ENCODE measurements around the gene ENHO.

The ENHO gene

DNA sequence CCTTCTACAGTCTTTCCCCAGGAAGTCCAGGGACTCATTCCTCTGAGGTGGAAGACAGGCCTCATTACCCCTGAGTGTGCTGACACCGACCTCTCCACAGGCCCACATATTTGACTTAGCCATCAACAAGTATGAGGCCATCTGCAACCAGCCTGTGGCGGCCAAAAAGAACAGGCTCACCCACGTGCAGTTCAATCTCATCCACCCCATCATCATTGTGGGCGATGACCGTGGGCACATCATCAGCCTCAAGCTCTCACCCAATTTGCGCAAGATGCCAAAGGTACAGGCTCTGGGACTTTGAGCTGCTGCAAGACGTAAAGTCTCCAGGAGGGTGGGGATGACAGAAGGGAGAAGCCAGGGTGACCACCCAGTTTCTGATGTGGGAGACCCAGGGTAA, 5.6 kb downstream of the ENHO start:
- no CpG with 5 or more reads among the region's 7 CpGs for WGBS (ENCODE audit: extremely low coverage, insufficient coverage, insufficient read length)
- Histone ChIP-seq H4K12ac (ENCODE audit: low read depth, low read length) (no peak overlapping the region), H3K27ac (ENCODE audit: low read depth, low read length) (no peak overlapping the region), H3K27me3 (ENCODE audit: insufficient read depth, low read length) (no peaks in the 10 kb centered on the region), H4K91ac (ENCODE audit: low read depth, low read length) (no peak overlapping the region), H3K9ac (ENCODE audit: low read length) (no peak overlapping the region), H3K4me3 (ENCODE audit: low read depth, low read length) (no peak overlapping the region), H3K79me2 (ENCODE audit: control insufficient read depth, insufficient read depth, low read length, poor library complexity) (no peaks in the 10 kb centered on the region), H2BK12ac (ENCODE audit: low read length) (no peak overlapping the region), H4K8ac (ENCODE audit: low read depth, low read length) (no peak overlapping the region), H2AK5ac (ENCODE audit: low read length) (no peak overlapping the region), H2AFZ (ENCODE audit: insufficient read depth, low read length, poor library complexity) (no peak overlapping the region), H3K14ac (ENCODE audit: low read length) (no peak overlapping the region), H3K23ac (ENCODE audit: low read length) (no peak overlapping the region), H3K9me3 (ENCODE audit: insufficient read depth, low read depth, low read length) (peaks cover under 1% of the 10 kb centered on the region), H3K4ac (ENCODE audit: low read depth, low read length) (no peak overlapping the region), H3K18ac (ENCODE audit: low read length) (no peak overlapping the region), H2BK120ac (ENCODE audit: insufficient read depth, low read length, poor library complexity) (no peak overlapping the region), H2BK5ac (ENCODE audit: low read depth, low read length, poor library complexity) (no peak overlapping the region), H3K79me1 (ENCODE audit: low read length) (no peaks in the 10 kb centered on the region), H3K4me1 (ENCODE audit: control insufficient read depth in 1 of 2, insufficient read depth in 2 of 2, low read length in 2 of 2) (peaks cover 0 to 5% of the 10 kb centered on the region in 2 experiments), H3K4me2 (ENCODE audit: low read length) (no peak overlapping the region), H3K36me3 (ENCODE audit: control insufficient read depth in 1 of 2, insufficient read depth in 2 of 2, low read length in 2 of 2) (no peaks in the 10 kb centered on the region)
- DNase-seq = no peak

DNA sequence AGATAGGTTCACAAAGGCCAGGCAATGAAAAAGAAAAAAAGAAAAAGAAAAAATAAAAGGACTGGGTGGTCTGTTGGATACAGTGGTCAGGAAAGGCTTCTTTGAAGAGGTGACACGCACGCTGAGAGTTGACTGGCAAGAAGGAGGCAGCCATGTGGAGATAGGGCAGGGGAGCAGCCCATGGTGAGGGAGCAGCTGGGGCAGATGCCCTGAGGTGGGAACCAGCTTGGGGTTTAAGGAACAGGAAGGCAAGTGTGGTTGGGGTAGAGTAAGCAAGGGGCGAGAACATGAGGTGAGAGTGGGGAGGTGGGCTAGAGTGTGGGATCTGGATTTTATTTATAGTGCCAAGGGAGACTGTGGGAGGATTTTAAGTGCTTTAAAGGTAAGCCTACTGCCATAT, 6.8 kb downstream of the ENHO start:
- H3K4me1 ChIP-seq (ENCODE audit: control insufficient read depth in 1 of 2, insufficient read depth in 2 of 2, low read length in 2 of 2) = peaks cover 0 to 5% of the 10 kb centered on the region in 2 experiments
- no peak overlapping the region for H3K14ac ChIP-seq (ENCODE audit: low read length)
- no peaks in the 10 kb centered on the region for H3K79me1 ChIP-seq (ENCODE audit: low read length)
- H3K36me3 ChIP-seq (ENCODE audit: control insufficient read depth in 1 of 2, insufficient read depth in 2 of 2, low read length in 2 of 2) = no peaks in the 10 kb centered on the region
- no peaks in the 10 kb centered on the region for H3K9me3 ChIP-seq (ENCODE audit: insufficient read depth, low read depth, low read length)
- no peak overlapping the region for H2AFZ ChIP-seq (ENCODE audit: insufficient read depth, low read length, poor library complexity)
- no peak overlapping the region for H4K8ac ChIP-seq (ENCODE audit: low read depth, low read length)
- WGBS (ENCODE audit: extremely low coverage, insufficient coverage, insufficient read length) = no CpG with 5 or more reads among the region's 3 CpGs
- H3K27me3 ChIP-seq (ENCODE audit: insufficient read depth, low read length) = no peaks in the 10 kb centered on the region
- no peak overlapping the region for H3K4me3 ChIP-seq (ENCODE audit: low read depth, low read length)
- H3K4ac ChIP-seq (ENCODE audit: low read depth, low read length) = no peak overlapping the region
- H2BK120ac ChIP-seq (ENCODE audit: insufficient read depth, low read length, poor library complexity) = no peak overlapping the region
- H3K27ac ChIP-seq (ENCODE audit: low read depth, low read length) = no peak overlapping the region
- no peak overlapping the region for H4K12ac ChIP-seq (ENCODE audit: low read depth, low read length)
- H2BK12ac ChIP-seq (ENCODE audit: low read length) = no peak overlapping the region
- DNase-seq = no peak
- no peak overlapping the region for H3K9ac ChIP-seq (ENCODE audit: low read length)
- H3K4me2 ChIP-seq (ENCODE audit: low read length) = no peak overlapping the region
- H3K18ac ChIP-seq (ENCODE audit: low read length) = no peak overlapping the region
- no peak overlapping the region for H4K91ac ChIP-seq (ENCODE audit: low read depth, low read length)
- H3K79me2 ChIP-seq (ENCODE audit: control insufficient read depth, insufficient read depth, low read length, poor library complexity) = no peaks in the 10 kb centered on the region
- no peak overlapping the region for H2AK5ac ChIP-seq (ENCODE audit: low read length)
- no peak overlapping the region for H3K23ac ChIP-seq (ENCODE audit: low read length)
- no peak overlapping the region for H2BK5ac ChIP-seq (ENCODE audit: low read depth, low read length, poor library complexity)

- no peak overlapping the region for H4K12ac ChIP-seq (ENCODE audit: low read depth, low read length)
- H3K27me3 ChIP-seq (ENCODE audit: insufficient read depth, low read length) = no peaks in the 10 kb centered on the region
- no CpG with 5 or more reads among the region's 3 CpGs for WGBS (ENCODE audit: extremely low coverage, insufficient coverage, insufficient read length)
- H3K18ac ChIP-seq (ENCODE audit: low read length) = no peak overlapping the region
- no peak overlapping the region for H3K23ac ChIP-seq (ENCODE audit: low read length)
- H2AFZ ChIP-seq (ENCODE audit: insufficient read depth, low read length, poor library complexity) = no peak overlapping the region
- H3K36me3 ChIP-seq (ENCODE audit: control insufficient read depth in 1 of 2, insufficient read depth in 2 of 2, low read length in 2 of 2) = no peaks in the 10 kb centered on the region
- H3K79me1 ChIP-seq (ENCODE audit: low read length) = no peaks in the 10 kb centered on the region
- no peaks in the 10 kb centered on the region for H3K79me2 ChIP-seq (ENCODE audit: control insufficient read depth, insufficient read depth, low read length, poor library complexity)
- no peak overlapping the region for H3K9ac ChIP-seq (ENCODE audit: low read length)
- no peak for DNase-seq
- no peak overlapping the region for H3K4ac ChIP-seq (ENCODE audit: low read depth, low read length)
- no peak overlapping the region for H2BK120ac ChIP-seq (ENCODE audit: insufficient read depth, low read length, poor library complexity)
- peaks cover 0 to 9% of the 10 kb centered on the region in 2 experiments for H3K4me1 ChIP-seq (ENCODE audit: control insufficient read depth in 1 of 2, insufficient read depth in 2 of 2, low read length in 2 of 2)
- H3K27ac ChIP-seq (ENCODE audit: low read depth, low read length) = no peak overlapping the region
- H3K4me3 ChIP-seq (ENCODE audit: low read depth, low read length) = no peak overlapping the region
- H2BK5ac ChIP-seq (ENCODE audit: low read depth, low read length, poor library complexity) = no peak overlapping the region
- H3K4me2 ChIP-seq (ENCODE audit: low read length) = no peak overlapping the region
- H4K8ac ChIP-seq (ENCODE audit: low read depth, low read length) = no peak overlapping the region
- H4K91ac ChIP-seq (ENCODE audit: low read depth, low read length) = no peak overlapping the region
- H3K9me3 ChIP-seq (ENCODE audit: insufficient read depth, low read depth, low read length) = no peaks in the 10 kb centered on the region
- no peak overlapping the region for H2AK5ac ChIP-seq (ENCODE audit: low read length)
- no peak overlapping the region for H3K14ac ChIP-seq (ENCODE audit: low read length)
- H2BK12ac ChIP-seq (ENCODE audit: low read length) = no peak overlapping the region
Observed at GRCh38 chr9:34514816-34515215, 8.0 kb downstream of the ENHO start.

GRCh38 chr9:34514401-34514800, 8.4 kb downstream of the ENHO start:
- H2BK5ac ChIP-seq (ENCODE audit: low read depth, low read length, poor library complexity) = no peak overlapping the region
- no peak overlapping the region for H3K27ac ChIP-seq (ENCODE audit: low read depth, low read length)
- H3K9me3 ChIP-seq (ENCODE audit: insufficient read depth, low read depth, low read length) = no peaks in the 10 kb centered on the region
- no peak overlapping the region for H3K14ac ChIP-seq (ENCODE audit: low read length)
- H2BK120ac ChIP-seq (ENCODE audit: insufficient read depth, low read length, poor library complexity) = no peak overlapping the region
- H3K4ac ChIP-seq (ENCODE audit: low read depth, low read length) = no peak overlapping the region
- H4K91ac ChIP-seq (ENCODE audit: low read depth, low read length) = no peak overlapping the region
- no peak overlapping the region for H3K23ac ChIP-seq (ENCODE audit: low read length)
- no peaks in the 10 kb centered on the region for H3K79me2 ChIP-seq (ENCODE audit: control insufficient read depth, insufficient read depth, low read length, poor library complexity)
- H3K36me3 ChIP-seq (ENCODE audit: control insufficient read depth in 1 of 2, insufficient read depth in 2 of 2, low read length in 2 of 2) = no peaks in the 10 kb centered on the region
- no peak overlapping the region for H2AFZ ChIP-seq (ENCODE audit: insufficient read depth, low read length, poor library complexity)
- no peak overlapping the region for H4K12ac ChIP-seq (ENCODE audit: low read depth, low read length)
- no peak overlapping the region for H4K8ac ChIP-seq (ENCODE audit: low read depth, low read length)
- H3K4me1 ChIP-seq (ENCODE audit: control insufficient read depth in 1 of 2, insufficient read depth in 2 of 2, low read length in 2 of 2) = peaks cover 0 to 12% of the 10 kb centered on the region in 2 experiments
- no peak overlapping the region for H3K18ac ChIP-seq (ENCODE audit: low read length)
- no peaks in the 10 kb centered on the region for H3K27me3 ChIP-seq (ENCODE audit: insufficient read depth, low read length)
- H3K9ac ChIP-seq (ENCODE audit: low read length) = no peak overlapping the region
- H3K4me2 ChIP-seq (ENCODE audit: low read length) = no peak overlapping the region
- no peaks in the 10 kb centered on the region for H3K79me1 ChIP-seq (ENCODE audit: low read length)
- no peak for DNase-seq
- H2BK12ac ChIP-seq (ENCODE audit: low read length) = no peak overlapping the region
- no peak overlapping the region for H3K4me3 ChIP-seq (ENCODE audit: low read depth, low read length)
- no CpG with 5 or more reads among the region's 8 CpGs for WGBS (ENCODE audit: extremely low coverage, insufficient coverage, insufficient read length)
- H2AK5ac ChIP-seq (ENCODE audit: low read length) = no peak overlapping the region
